Left lung (tissue), 10 donors: Measurements from ENCODE around the gene B3GNT2. TPM values are rescaled to one million over a fixed set of nuclear protein-coding genes. Genes with fewer than 3 reads are reported as not detected.

Experiments
- ATAC-seq: fragments of 200-7000 bp; cut with Tn5 transposase; one replicate; pipeline ENCODE4 v1.9.1; 2020; ENCODE audit warnings: moderate library complexity
- DNase-seq, 4 donors: peaks; one replicate each; pipeline ENCODE4 v3.0.0-alpha.2; 2013 to 2020
- H3K27ac ChIP-seq, 2 donors: fragments of 200-600 bp; sonication (generic) in 1 of 2; one replicate each; pipeline versions ENCODE4 v1.5.0 to v1.8.0; 2020 to 2021
- H3K27me3 ChIP-seq, 2 donors: fragments of 200-600 bp; sonication (generic) in 1 of 2; one replicate each; pipeline versions ENCODE4 v1.5.0 to v1.8.0; 2020 to 2021
- H3K36me3 ChIP-seq, 2 donors: fragments of 200-600 bp; sonication (generic) in 1 of 2; one replicate each; pipeline versions ENCODE4 v1.5.0 to v1.8.0; 2020 to 2021
- H3K4me1 ChIP-seq, 2 donors: fragments of 200-600 bp; one replicate each; pipeline ENCODE4 v1.8.0; 2021
- H3K4me3 ChIP-seq, 2 donors: fragments of 200-600 bp; sonication (generic) in 1 of 2; one replicate each; pipeline versions ENCODE4 v1.5.0 to v1.8.0; 2020 to 2021; ENCODE audit warnings: mild to moderate bottlenecking in 1 of 2
- H3K9me3 ChIP-seq, 2 donors: fragments of 200-600 bp; sonication (generic) in 1 of 2; one replicate each; pipeline versions ENCODE4 v1.5.0 to v1.8.0; 2020 to 2021
- intact Hi-C, 2 donors: fragments of 100-400 bp; cut with DNase I; formaldehyde crosslinking; loops; one replicate each; pipeline versions ENCODE4 v1.11.2 to v1.14.2; 2022
- polyA plus RNA-seq, 6 donors: library from polyadenylated mRNA; unstranded; fragments of 120-200 nt; gene quantifications; one replicate each; pipeline ENCODE4 v1.2.1, GENCODE V29; 2013; ENCODE audit not compliant: insufficient read length in 6 of 6
- total RNA-seq, 2 donors: library from RNA; stranded (reverse); fragmentation: NEBNext Ultra II Directional; extraction: Animal tissue kit (Norgen Biotek cat#: 25700); gene quantifications; one replicate each; pipeline ENCODE4 v1.2.1, GENCODE V29; 2021
- TF ChIP-seq, protein P1 (sequence below), 2 donors: fragments of 200-600 bp; sonication (generic) in 1 of 2; IDR thresholded peaks; one replicate each; pipeline versions ENCODE4 v1.5.0 to v1.8.0; 2021; ENCODE audit warnings: antibody characterized with exemption in 2 of 2
- donor health status: DM: no; HTN: yes; CAD: no.
- donor health status: DM: no; HTN: no; CAD: no.

The B3GNT2 gene
- total and polyA plus RNA-seq, 8 donors = 22.9 to 33.0 (median 30.4) TPM

DNA sequence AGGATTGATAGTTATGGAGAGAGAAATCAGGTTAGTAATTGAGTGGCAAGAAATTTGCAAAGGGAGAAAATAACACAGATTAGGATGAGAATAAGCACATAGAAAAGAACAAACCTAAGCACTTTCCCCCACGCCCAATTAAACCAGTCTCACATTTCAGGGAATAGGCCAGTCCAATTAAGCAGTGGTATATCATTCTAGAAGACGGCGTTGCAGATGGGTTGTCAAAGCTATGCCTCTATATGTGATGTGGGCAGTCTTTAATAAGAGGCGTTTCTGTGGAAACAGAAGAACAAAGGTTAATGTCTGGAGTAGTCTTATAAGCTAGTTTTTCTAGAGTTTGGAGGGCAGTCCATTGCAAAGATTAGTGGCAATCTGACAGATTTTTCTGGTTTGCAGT lies 61.6 kb downstream of the B3GNT2 start:
- Histone ChIP-seq H3K27me3 (no peaks in the 10 kb centered on the region), H3K4me1 (no peaks in the 10 kb centered on the region), H3K9me3 (no peaks in the 10 kb centered on the region), H3K4me3 (no peak overlapping the region), H3K27ac (no peak overlapping the region), H3K36me3 (no peaks in the 10 kb centered on the region)
- DNase-seq (no peak), ATAC-seq (no peak)
- TF ChIP-seq, protein P1, sequence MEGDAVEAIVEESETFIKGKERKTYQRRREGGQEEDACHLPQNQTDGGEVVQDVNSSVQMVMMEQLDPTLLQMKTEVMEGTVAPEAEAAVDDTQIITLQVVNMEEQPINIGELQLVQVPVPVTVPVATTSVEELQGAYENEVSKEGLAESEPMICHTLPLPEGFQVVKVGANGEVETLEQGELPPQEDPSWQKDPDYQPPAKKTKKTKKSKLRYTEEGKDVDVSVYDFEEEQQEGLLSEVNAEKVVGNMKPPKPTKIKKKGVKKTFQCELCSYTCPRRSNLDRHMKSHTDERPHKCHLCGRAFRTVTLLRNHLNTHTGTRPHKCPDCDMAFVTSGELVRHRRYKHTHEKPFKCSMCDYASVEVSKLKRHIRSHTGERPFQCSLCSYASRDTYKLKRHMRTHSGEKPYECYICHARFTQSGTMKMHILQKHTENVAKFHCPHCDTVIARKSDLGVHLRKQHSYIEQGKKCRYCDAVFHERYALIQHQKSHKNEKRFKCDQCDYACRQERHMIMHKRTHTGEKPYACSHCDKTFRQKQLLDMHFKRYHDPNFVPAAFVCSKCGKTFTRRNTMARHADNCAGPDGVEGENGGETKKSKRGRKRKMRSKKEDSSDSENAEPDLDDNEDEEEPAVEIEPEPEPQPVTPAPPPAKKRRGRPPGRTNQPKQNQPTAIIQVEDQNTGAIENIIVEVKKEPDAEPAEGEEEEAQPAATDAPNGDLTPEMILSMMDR (IDR thresholded peaks at IDR 0.05) = no peak
- intact Hi-C loops = no loop called here

DNA sequence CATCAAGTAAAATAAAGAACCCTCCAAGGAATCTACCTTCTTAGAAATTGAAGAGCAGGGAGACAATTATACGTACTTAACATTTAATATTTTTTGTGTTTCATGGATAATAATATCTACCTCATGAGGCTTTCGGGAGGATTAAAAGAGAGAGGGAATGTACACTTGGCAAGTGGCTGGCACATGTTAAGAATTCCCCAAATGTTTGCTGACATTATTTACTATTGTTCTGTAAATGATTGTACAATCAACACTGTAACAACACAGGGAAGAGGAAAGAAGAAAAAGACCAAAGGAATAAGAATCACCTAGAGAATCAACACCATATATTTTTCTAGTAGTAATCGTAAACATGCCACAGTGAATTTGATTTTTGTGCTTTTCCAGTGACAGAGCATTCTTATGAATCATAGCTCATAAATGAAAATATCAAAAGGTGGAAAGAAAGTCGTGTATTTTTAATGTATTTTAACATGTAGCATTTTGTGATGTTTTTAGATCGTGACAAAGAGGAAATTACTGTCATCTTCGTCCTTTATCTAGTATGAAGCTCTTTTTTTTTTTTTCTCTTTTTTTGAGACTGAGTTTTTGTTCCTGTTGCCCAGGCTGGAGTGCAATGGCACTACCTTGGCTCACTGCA lies 67.3 kb downstream of the B3GNT2 start:
- DNase-seq (no peak), ATAC-seq (no peak)
- Histone ChIP-seq H3K9me3 (no peaks in the 10 kb centered on the region), H3K4me1 (peaks cover 0 to 15% of the 10 kb centered on the region in 2 donors), H3K27ac (no peak overlapping the region), H3K36me3 (no peaks in the 10 kb centered on the region), H3K27me3 (no peaks in the 10 kb centered on the region), H3K4me3 (no peak overlapping the region)
- intact Hi-C loops = no loop called here
- TF ChIP-seq, protein P1 (IDR thresholded peaks at IDR 0.05) = no peak

DNA sequence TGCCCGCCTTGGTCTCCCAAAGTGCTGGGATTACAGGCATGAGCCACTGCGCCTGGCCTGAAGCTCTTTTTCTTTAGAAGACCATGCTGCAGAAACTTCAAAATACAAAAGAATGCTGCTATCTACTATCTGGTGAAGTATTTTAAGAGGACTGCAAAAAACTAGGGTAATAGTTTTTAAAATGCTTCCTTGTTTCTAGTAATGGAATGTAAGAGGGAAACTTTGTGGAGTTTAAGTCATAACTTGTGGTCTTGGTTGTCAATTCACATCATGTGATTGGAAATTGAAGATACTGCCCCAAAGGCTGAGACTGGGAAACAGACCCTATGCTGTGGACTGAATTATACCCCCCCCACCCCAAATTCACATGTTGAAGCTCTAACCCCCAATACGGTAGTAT lies 68.3 kb downstream of the B3GNT2 start:
- no peak for ATAC-seq
- Histone ChIP-seq H3K27me3 (no peaks in the 10 kb centered on the region), H3K4me1 (peaks cover 0 to 15% of the 10 kb centered on the region in 2 donors), H3K9me3 (no peaks in the 10 kb centered on the region), H3K4me3 (no peak overlapping the region), H3K27ac (no peak overlapping the region), H3K36me3 (no peaks in the 10 kb centered on the region)
- intact Hi-C loops = no loop called here
- TF ChIP-seq, protein P1 (IDR thresholded peaks at IDR 0.05) = no peak
- no peak for DNase-seq

DNA sequence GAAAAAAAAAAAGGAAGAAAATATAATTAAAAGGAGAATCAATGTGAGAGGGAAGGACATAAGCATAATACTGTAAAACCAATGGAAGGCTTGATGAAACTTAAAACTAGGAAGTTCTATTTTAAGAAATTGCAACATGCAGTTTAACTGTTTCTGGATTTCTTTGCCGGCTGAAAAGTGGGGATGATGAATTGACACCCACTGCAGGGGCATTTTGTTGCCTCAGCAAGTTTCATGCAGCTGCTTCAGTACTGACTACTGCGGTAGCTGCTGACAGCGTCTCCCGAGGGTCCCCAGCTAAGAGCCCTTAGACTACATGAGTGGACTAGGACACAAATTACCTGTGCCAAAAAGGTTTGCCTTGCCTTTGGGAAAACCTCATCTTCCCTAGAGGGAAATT lies 69.2 kb downstream of the B3GNT2 start:
- ATAC-seq = peak; percentile 42
- no peaks in the 10 kb centered on the region for H3K36me3 ChIP-seq
- no peaks in the 10 kb centered on the region for H3K9me3 ChIP-seq
- TF ChIP-seq, protein P1 (IDR thresholded peaks at IDR 0.05) = no peak
- H3K27me3 ChIP-seq = no peaks in the 10 kb centered on the region
- intact Hi-C loops = no loop called here
- H3K27ac ChIP-seq = peak overlapping the region in 1 of 2 donors; percentile 33
- peaks cover 0 to 15% of the 10 kb centered on the region in 2 donors for H3K4me1 ChIP-seq
- peak in 2 of 4 donors; percentile 20 to 42 for DNase-seq
- no peak overlapping the region for H3K4me3 ChIP-seq

DNA sequence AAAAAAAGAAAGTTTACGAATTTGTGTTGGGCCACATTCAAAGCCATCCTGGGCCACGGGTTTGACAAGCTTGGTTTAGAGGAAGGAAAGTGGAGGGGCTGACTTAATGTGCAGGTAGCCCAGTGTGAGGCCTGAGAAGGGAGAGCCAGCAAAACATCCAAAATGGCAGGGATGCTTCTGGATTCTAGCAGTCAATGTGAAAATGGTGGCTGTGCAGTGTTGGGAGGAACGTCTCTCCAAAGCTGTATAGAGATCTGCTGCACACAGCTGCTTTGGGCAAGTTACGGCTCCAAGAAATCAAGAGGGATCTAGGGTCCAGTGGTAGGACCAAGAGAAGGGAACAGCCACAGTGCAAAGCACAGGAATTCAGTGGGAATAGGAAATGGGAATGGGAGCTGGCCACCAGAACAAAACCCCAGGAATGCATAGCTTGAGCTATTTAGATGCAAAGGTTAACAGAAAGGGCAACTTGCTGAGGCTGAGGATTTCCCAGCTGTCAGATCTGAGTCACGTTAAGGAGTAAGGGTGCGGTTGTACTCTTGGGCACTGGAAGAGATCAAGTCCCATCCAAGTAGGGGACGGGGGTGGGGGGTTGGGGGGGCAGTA lies 70.6 kb downstream of the B3GNT2 start:
- Histone ChIP-seq H3K9me3 (no peaks in the 10 kb centered on the region), H3K27ac (no peak overlapping the region), H3K27me3 (no peaks in the 10 kb centered on the region), H3K4me3 (no peak overlapping the region), H3K36me3 (no peaks in the 10 kb centered on the region), H3K4me1 (peaks cover 0 to 15% of the 10 kb centered on the region in 2 donors)
- ATAC-seq = peak; percentile 64
- DNase-seq = no peak
- TF ChIP-seq, protein P1 (IDR thresholded peaks at IDR 0.05) = no peak
- intact Hi-C loops = no loop called here
